ENCODE data around the gene MKNK1. TPM values are rescaled to one million over a fixed set of nuclear protein-coding genes. Genes with fewer than 3 reads are reported as not detected.
A peak's percentile ranks its signal among the peaks of the same experiment; 100 is the strongest.

Gene MKNK1
- total RNA-seq, 1 experiment from 2014 or later: 12.9 TPM

- H3K18ac ChIP-seq (ENCODE audit: insufficient read length, low read depth, low read length): no peak overlapping the region
- Mint-ChIP-seq H3K4me3 (no peak overlapping the region), H3K9me3 (no peaks in the 10 kb centered on the region), H3K36me3 (ENCODE audit: insufficient read depth in 1 of 3, low read depth in 3 of 3) (peaks cover 0 to 10% (median 5%) of the 10 kb centered on the region in 3 experiments; a peak in 4 of 7 replicates), H3K27ac (peak overlapping the region in 1 of 3 experiments; percentile 22; a peak in 2 of 7 replicates), H3K4me1 (peaks cover 24 to 34% of the 10 kb centered on the region in 2 experiments), H3K27me3 (ENCODE audit: low read depth) (no peaks in the 10 kb centered on the region)
- no peak overlapping the region for H3K56ac ChIP-seq (ENCODE audit: insufficient read length, low read depth, low read length)
- H2AK5ac ChIP-seq (ENCODE audit: insufficient read length, low read length): no peak overlapping the region
- H3K79me1 ChIP-seq (ENCODE audit: insufficient read depth, low read depth, low read length, poor library complexity, severe bottlenecking): no peaks in the 10 kb centered on the region
- H2BK15ac ChIP-seq (ENCODE audit: low read depth, low read length): no peak overlapping the region
- H3K14ac ChIP-seq (ENCODE audit: insufficient read depth, low read length): no peak overlapping the region
- H2AFZ ChIP-seq (ENCODE audit: low read length): no peak overlapping the region
- H3K9ac ChIP-seq (ENCODE audit: extremely low read depth, insufficient read length, low read length): no peak overlapping the region
- H4K5ac ChIP-seq (ENCODE audit: insufficient read length, low read depth, low read length): no peak overlapping the region
- no peak overlapping the region for H3T11ph ChIP-seq (ENCODE audit: low read length)
- TF ChIP-seq, protein P1, sequence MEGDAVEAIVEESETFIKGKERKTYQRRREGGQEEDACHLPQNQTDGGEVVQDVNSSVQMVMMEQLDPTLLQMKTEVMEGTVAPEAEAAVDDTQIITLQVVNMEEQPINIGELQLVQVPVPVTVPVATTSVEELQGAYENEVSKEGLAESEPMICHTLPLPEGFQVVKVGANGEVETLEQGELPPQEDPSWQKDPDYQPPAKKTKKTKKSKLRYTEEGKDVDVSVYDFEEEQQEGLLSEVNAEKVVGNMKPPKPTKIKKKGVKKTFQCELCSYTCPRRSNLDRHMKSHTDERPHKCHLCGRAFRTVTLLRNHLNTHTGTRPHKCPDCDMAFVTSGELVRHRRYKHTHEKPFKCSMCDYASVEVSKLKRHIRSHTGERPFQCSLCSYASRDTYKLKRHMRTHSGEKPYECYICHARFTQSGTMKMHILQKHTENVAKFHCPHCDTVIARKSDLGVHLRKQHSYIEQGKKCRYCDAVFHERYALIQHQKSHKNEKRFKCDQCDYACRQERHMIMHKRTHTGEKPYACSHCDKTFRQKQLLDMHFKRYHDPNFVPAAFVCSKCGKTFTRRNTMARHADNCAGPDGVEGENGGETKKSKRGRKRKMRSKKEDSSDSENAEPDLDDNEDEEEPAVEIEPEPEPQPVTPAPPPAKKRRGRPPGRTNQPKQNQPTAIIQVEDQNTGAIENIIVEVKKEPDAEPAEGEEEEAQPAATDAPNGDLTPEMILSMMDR (conservative IDR thresholded peaks at IDR 0.05): no peak
- no peak overlapping the region for H3K4me2 ChIP-seq (ENCODE audit: insufficient read depth, insufficient read length, low read length)
- no peaks in the 10 kb centered on the region; the same call in 1 of the 2 replicates for H3K4me1 ChIP-seq (ENCODE audit: insufficient read depth, low read length)
- H3K9me3 ChIP-seq (ENCODE audit: control insufficient read depth, low read depth, low read length): no peaks in the 10 kb centered on the region
- H3K4ac ChIP-seq (ENCODE audit: low read depth, low read length): no peak overlapping the region
- H3K23ac ChIP-seq (ENCODE audit: insufficient read length, low read depth, low read length): no peak overlapping the region
- DNase-seq: no peak
- no peak overlapping the region for H2BK20ac ChIP-seq (ENCODE audit: low read depth, low read length, poor library complexity, severe bottlenecking)
- H4K8ac ChIP-seq (replicated peaks; ENCODE audit: insufficient read length, low read depth, low read length): no peak overlapping the region
- WGBS (ENCODE audit: extremely low coverage, insufficient read length, low lambda C conversion rate): no CpG with 5 or more reads among the region's 6 CpGs
- no peak overlapping the region for H2BK12ac ChIP-seq (ENCODE audit: insufficient read length, low read depth, low read length)
- H3K27me3 ChIP-seq (ENCODE audit: insufficient read depth, low read length): no peaks in the 10 kb centered on the region
- H3K79me2 ChIP-seq (ENCODE audit: insufficient read depth, low read length): no peaks in the 10 kb centered on the region
- no peak overlapping the region for H2BK5ac ChIP-seq (ENCODE audit: insufficient read length, low read length)
- no peaks in the 10 kb centered on the region for H4K20me1 ChIP-seq (ENCODE audit: control insufficient read depth, insufficient read depth, insufficient read length)
- H3K27ac ChIP-seq (ENCODE audit: insufficient read length, low read depth, low read length): no peak overlapping the region
- H4K91ac ChIP-seq (ENCODE audit: insufficient read length, low read depth, low read length): no peak overlapping the region
- peaks cover 2% of the 10 kb centered on the region for H3K23me2 ChIP-seq (ENCODE audit: insufficient read length, low read depth, low read length, poor library complexity, severe bottlenecking)
- no peak overlapping the region for H2BK120ac ChIP-seq (ENCODE audit: low read depth, low read length, poor library complexity, severe bottlenecking)
Observed at GRCh38 chr1:46576596-46576995, 27.5 kb downstream of the MKNK1 start.

Data from H9 (cell line).